Muscle of arm (tissue), 12 donors: ENCODE data around the gene PAGR1. TPM values are rescaled to one million over a fixed set of nuclear protein-coding genes. Genes with fewer than 3 reads are reported as not detected.
"Not testable (repeated sequence)": the region's sequence is repeated elsewhere in the genome, so short reads cannot be mapped to it uniquely, and the experiment has no call there.

Experiments used
- DNase-seq: peaks from one replicate; pipeline ENCODE4 v3.0.0-alpha.2; 2013
- polyA plus RNA-seq, 12 donors: library from polyadenylated mRNA; unstranded; fragments of 120-200 nt; gene quantifications; one replicate each; pipeline ENCODE4 v1.2.1, GENCODE V29; 2013; ENCODE audit not compliant: insufficient read length in 12 of 12

The PAGR1 gene
- polyA plus RNA-seq, 12 donors: 22.9 to 47.7 (median 28.2) TPM; not detected in 1

- DNase-seq: no peak
These were observed 24.8 kb upstream of the PAGR1 start for GRCh38 chr16:29790949-29791844.

GRCh38 chr16:29791845-29792807 lies 23.8 kb upstream of the PAGR1 start:
- DNase-seq: no peak

- DNase-seq: not testable (repeated sequence)
These were observed 22.8 kb upstream of the PAGR1 start for GRCh38 chr16:29793153-29793552.

DNA sequence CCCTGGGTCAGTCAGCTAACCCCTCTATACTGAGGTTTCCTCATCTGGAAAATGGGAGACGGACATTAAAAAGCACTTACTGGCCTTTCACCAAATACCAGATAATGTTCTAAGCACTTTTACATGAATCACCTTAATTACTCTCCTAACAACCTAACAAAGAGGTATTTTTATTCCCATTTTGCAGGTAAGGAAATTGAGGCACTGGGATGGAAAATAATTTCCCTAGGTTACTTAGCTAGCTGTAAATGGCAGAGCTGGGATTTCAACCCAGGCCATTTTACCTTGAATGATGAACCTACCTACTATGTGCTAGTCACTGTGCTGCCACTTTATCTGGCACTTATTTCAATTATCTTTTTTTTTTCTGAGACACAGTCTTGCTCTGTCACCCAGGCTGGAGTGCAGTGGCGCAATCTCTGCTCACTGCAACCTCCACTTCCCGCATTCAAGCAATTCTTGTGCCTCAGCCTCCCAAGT lies 21.7 kb upstream of the PAGR1 start:
- no peak for DNase-seq

DNA sequence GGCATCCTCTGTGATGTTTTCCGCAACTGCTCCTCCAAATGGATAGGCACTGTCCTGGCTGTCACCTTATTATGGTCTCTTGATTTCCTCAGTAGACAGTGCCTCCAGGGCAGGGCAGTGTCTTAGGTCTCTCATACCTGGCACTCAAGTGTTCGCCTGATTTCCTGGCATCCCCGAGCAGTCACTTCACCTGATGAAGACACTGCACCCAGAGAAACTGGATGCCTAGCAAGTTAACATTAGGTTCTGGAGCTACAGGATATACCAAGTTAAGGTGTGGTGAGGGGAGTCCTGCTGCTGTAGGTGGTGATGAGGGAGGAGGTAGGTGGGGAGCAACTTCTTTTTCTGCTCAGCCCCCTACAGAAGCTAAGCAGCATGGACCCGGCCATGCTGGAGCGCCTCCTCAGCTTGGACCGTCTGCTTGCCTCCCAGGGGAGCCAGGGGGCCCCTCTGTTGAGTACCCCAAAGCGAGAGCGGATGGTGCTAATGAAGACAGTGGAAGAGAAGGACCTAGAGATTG lies 13.5 kb upstream of the PAGR1 start:
- DNase-seq: no peak

- DNase-seq: no peak
These were observed 11.9 kb upstream of the PAGR1 start for GRCh38 chr16:29804020-29804419.

- DNase-seq: no peak
These were observed 11.3 kb upstream of the PAGR1 start for GRCh38 chr16:29804455-29805231.

DNA sequence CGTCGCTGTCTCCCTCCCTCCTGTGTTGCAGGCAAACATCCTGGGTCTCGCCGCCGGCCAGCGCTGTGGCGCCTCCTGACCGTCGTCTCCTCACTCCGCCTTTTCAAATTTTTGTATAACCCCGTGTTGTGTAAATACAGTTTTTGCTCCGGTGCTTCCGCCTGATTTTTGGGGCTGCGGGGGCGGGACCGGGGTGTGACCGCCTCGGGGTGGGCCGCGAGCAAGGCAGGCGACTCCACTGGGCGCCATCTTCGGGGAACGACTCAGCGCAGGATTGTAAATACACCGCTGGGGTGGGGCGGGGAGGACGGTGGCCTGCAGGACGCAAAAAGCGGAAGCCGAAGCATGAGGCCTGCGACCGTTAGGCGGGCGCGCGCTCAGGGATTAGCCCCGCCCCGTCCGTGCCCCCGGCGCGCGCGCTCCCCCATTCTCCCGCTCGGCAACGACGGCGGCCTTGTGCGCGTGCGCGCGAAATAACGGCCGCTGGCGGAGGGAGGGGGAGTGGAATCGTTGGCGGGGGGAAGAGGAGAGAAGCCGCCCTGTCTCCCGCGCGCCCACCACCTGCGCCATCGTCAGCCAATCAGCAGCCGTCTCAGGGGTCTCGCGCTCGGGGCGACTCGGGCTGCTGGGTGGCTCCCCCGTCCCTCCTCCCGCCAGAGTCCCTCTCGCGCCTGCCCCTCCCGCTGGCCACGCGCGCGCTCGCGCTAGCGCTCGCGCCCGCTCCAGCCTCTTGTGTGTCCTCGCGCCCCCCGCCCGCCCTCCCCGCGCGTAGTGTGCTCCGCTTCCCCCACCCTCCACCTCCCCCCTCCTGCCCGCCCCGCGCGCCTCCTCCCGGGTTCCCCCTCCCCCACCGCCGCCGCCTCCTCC lies 10.5 kb upstream of the PAGR1 start:
- peak; percentile 96 for DNase-seq

DNA sequence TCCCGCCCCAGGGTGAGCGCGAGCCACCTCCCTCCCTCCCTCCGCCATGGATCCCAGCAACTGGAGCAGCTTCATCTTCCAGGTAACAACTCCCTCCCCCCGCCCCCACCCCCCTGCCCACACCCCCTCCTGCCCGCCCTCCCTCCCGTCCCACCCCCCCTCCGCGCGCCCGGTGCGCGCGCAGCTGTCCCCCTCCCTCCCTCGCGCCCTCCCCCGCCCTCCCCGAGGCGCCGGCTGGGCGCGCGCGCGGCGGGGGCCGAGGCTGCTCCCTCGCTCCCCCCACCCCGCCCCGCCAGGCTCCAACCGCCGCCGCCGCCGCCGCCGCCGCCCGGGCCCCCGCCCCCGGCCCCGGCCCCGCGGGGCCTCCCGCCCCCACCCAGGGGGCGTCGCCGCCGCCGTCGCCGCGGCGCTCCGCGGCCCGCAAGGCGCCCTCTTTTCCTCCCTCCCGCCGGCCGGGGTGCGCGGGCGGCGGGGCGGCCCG lies 9.8 kb upstream of the PAGR1 start, which contains the start of gene MAZ:
TSS of gene MAZ (plus strand) at position 431 of the 481 bp plus-strand sequence. CDS start 173 bp downstream, outside the sequence.
- DNase-seq: no peak

- no peak for DNase-seq
These were observed 9.1 kb upstream of the PAGR1 start for GRCh38 chr16:29806641-29807425.

DNA sequence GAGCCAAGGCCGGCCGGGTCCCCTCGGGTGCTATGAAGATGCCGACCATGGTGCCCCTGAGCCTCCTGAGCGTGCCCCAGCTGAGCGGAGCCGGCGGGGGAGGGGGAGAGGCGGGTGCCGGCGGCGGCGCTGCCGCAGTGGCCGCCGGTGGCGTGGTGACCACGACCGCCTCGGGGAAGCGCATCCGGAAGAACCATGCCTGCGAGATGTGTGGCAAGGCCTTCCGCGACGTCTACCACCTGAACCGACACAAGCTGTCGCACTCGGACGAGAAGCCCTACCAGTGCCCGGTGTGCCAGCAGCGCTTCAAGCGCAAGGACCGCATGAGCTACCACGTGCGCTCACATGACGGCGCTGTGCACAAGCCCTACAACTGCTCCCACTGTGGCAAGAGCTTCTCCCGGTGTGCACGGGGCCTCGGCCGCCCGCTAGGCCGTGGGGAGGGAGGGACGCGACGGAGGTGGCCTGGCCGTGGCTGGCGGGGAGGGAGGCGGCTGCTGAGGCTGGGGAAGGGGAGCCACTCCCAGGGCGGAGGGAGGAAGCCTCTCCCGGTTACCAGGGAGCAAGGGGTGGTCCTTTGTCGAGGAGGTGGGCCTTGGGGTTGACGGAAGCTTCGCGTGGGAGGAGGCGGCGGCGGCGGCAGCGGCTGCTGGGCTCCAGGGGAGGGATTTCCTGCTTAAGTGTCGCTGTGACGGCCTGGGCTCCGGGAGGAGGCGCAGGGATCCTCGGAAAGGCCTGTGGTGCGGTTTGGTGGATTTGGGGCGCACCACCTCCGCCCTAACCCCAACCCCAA lies 8.3 kb upstream of the PAGR1 start:
- peak; percentile 86 for DNase-seq

GRCh38 chr16:29808219-29808900 lies 7.6 kb upstream of the PAGR1 start:
- DNase-seq: no peak

GRCh38 chr16:29809031-29809747 lies 6.8 kb upstream of the PAGR1 start:
- DNase-seq: no peak

DNA sequence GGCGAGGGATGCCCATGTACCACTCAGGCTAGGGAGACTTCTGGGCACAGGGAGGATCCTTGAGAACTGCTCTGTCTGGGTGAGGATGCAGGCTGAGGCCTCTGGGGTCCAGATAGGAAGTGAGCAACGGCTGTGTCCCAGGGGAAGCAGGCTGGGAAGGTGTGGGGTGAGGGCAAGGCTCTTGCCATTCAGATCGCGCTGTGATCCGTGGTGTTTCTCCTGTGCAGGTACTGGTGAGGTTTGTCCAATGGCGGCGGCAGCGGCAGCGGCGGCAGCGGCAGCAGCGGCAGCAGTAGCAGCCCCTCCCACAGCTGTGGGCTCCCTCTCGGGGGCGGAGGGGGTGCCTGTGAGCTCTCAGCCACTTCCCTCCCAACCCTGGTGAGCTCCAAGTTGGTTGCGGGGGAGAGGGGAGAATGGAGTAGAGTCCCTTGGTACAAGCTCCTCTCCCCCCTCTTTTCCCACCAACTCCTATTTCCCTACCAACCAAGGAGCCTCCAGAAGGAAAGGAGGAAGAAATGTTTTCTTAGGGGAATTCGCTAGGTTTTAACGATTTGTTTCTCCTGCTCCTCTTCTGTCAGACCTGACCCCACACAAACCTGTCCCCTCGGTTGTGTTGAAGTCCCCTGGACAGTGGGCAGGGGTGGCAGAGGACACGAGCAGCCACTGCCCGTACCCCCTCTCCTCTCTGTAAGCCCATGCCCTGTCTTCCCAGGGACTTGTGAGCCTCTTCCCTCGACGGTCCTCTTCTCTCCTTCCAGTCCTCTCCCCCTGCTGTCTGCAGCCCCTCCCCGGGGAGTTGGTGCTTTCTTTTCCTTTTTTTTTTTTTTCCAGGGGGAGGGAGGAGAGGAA lies 5.9 kb upstream of the PAGR1 start:
- DNase-seq: no peak

- DNase-seq: no peak
These were observed 5.2 kb upstream of the PAGR1 start for GRCh38 chr16:29810699-29811169.
